ENCODE data around the gene DNAAF5.

DNA sequence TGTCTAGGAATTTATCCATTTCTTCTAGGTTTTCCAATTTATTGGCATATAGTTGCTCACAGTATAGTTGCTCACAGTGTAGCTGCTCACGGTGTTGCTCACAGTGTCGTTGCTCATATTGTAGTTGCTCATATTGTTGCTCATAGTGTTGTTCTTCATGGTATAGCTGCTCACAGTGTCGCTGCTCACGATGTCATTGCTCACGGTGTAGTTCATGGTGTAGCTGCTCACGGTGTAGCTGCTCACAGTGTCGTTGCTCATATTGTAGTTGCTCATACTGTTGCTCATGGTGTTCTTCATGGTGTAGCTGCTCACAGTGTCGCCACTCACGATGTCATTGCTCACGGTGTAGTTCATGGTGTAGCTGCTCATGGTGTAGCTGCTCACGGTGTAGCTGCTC, 8.3 kb downstream of the DNAAF5 start:
- TF ChIP-seq POLR2AphosphoS5 (IDR thresholded peaks at IDR 0.05) (no peak), CTCF (IDR thresholded peaks at IDR 0.05) (no peak)
